ENCODE measurements around the gene DGCR8.

GRCh38 chr22:20058989-20059770 is 20.9 kb upstream of the DGCR8 start:
- TF ChIP-seq POLR2A (IDR thresholded peaks at IDR 0.05) (no peak), CTCF (IDR thresholded peaks at IDR 0.05) (no peak)

Data from esophagus squamous epithelium (tissue), 4 donors.